Hematopoietic multipotent progenitor cell treated with erythropoietin and hydrocortisone succinate and interleukin-3 and kit ligand, for 4 days (in vitro differentiated cells): ENCODE data around the gene FAAH.

Experiments used
- DNase-seq: peaks from one replicate; pipeline ENCODE4 v3.0.0-alpha.2; 2015

The FAAH gene

DNA sequence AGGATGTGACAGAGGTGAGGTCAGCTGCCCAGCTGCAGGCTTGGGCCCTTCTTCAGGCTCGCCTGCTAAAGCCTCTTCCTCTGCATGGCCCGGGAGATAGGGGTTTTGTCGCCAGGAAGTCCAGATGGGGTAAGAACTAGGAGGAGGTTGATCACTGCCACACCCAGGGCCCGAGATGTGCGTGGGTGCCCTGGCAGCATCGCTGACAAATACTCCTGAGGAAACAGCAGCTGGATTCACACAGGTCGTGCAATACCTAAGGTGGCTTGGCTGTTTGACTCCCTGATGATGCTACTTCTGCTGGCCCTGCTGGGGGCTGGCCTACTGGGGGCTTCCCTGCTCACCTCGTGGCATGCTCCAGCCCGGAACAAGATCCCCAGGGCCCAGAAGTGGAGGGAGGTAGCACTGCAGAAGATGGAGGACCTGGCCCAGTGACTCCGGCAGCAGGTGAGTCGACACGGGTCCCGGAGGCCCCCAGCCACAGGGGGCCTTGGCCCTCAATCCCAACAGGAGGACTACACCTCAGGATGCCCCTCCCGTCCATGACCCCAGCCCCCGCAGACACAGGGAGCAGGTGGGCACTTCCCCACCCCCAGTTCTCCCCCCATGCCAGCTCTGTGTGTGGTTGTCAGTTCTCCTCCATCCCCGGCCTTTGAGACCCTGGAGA lies 29.6 kb downstream of the FAAH start:
- no peak for DNase-seq

DNA sequence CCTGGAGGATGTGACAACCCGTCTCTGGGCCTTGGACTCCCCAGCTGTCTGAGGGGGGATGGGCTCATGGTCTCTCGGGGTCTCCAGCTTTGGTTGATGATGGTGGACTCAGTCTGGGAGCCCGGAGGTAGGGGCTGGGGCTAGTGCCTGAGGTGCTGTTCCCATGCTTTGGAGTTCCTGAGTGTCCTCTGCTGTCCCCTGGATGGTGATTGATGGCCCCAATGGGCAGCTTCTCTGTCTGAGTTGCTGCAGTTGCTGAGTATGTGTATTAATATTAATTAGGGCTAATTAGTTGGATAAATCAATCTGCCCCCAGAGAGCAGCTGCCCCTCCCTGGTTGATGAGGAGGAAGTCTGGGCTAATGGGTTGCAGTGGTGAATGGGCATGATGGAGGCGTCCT lies 30.6 kb downstream of the FAAH start:
- DNase-seq, result no peak

DNA sequence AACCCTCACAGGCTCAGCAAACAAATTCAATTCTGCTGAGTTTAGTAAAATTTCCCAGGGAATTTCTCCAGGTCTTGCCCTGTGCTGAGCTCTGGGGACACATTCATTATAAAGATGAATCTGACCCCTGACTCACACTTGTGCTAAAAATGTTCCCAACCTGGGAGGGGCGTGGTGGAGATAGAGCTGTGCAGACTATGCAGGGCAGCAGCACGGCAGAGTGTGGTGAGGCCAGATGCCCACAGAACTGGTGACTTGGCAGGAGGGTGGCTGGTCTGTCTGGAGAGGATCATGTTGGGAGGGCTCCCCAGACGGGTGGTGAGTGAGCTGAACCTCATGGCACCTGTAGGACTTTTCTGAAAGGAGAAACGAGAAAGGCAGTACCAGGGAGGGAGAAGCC lies 31.6 kb downstream of the FAAH start:
- no peak for DNase-seq

GRCh38 chr1:46427541-46427940 lies 33.4 kb downstream of the FAAH start:
- no peak for DNase-seq

- no peak for DNase-seq
Observed at GRCh38 chr1:46429436-46429835, 35.3 kb downstream of the FAAH start.

DNA sequence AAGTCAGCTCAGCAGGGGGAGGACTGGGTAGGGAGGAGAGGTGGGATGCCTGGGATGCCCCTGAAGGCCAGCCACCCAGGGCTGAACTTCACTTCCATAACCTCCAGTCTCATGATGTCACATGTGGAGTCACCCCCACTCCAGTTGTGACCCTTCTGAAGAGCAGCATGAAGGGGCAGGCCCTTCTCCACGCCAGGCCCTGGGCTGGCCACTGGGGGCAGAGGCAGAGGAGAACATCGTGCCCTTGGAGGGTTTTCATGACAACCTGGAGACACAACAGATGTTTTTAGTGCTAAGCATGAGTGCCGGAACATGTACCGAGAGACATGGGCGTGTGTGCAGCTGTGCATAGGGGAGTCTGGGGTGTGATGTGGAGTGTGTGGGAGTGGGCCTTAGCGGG lies 37.6 kb downstream of the FAAH start:
- no peak for DNase-seq

DNA sequence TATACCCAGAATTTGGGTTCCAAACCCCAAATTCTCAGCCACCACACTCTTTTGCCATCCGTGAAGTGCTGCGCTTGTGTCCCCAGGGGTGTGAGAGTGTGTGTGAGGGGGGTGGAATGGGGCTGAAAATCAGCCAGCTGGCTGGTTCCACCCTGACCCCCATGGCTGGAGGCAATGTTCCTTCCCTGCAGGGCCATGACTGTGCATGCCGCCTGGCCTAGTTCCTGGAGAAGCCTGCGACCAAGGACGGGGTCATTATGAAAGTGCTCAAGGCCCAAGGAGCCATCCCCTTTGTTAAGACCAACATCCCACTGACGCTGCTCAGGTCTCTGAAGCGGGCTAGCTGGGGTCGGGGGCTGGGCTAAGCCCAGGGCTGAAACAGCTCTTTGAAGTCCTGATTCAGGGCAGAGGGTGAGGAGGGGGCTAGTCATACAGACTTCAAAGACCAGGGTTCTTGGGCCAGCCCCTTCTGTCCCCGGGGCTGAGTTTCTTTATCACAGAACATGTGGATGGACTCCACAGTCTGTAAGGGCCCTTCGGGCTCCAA lies 38.7 kb downstream of the FAAH start:
- no peak for DNase-seq

DNA sequence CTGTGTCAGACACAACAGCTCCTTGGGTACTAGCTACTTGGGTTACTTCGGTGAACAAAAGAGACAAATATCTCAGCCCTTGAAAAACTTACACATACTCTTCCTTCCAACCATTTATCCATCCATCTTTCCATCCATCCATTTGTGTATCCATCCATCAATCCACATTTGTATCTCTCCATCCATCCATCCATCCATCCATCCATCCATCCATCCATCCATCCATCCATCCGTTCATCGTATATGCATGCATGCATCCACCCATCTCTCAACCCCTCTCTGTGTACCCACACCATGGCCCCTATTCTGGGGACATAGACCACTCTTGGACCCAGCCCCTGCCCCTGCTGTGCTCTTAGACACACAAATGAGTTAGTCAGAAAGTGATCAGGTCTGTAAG lies 40.2 kb downstream of the FAAH start:
- DNase-seq, result no peak

GRCh38 chr1:46436844-46437243 lies 42.7 kb downstream of the FAAH start:
- no peak for DNase-seq

DNA sequence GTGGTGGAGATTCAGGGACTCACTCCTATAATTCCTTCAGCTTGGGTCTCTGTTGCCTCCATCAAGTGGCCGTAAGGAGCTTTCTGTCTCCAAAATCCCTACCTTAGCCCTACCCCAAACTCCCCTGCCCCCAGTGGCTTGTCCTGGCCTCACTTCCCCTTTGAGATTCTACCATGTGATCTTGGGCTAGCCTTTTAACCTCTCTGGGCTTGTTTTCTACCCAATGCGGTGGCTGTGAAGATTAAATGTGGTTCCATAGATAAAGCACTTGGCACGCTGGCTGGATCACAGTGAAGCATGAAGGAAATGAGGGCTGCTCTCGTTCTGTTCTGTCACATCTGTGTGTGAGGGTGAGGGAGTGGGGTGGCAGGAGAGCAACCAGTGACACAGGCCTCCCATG lies 43.6 kb downstream of the FAAH start:
- DNase-seq, result peak; percentile 98

DNA sequence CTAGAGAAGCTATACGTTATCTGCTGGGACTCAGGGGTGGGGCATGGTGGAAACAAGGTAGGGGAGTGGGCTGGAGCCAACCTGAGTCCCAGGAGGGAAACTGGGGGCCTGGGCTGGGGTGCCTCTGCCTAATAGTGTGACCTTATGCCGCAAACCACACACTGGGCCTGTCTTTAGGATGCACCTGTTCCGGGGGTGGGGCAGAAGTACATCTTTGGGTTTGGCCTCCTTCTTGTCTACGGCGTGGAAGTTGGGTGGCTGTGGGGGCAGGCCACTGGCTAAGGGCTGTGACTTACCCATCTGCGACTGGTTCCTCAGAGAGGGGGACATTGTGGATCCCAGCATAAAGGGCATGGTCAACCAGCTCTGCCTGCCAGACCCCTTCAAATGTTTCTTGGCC lies 44.2 kb downstream of the FAAH start:
- peak; percentile 38 for DNase-seq

DNA sequence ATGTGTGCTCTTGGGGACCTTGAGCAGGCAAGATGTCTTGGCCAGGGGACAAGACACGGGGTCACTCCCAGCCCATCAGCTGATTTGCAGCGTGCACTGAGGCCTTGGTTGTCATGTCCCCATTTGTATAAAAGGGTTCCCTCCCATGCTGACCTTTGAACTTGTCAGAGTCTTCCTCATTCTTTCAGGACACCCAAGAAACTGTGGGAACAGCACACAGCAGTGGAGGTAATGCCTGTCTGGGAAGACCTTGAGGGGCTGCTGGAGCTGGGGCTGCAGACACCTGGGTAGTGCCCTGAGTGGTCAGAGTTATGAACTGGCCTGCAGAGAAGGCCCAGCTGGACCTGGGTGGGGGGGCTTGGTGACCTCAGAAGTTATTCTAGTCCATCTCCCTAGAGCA lies 46.4 kb downstream of the FAAH start:
- no peak for DNase-seq

DNA sequence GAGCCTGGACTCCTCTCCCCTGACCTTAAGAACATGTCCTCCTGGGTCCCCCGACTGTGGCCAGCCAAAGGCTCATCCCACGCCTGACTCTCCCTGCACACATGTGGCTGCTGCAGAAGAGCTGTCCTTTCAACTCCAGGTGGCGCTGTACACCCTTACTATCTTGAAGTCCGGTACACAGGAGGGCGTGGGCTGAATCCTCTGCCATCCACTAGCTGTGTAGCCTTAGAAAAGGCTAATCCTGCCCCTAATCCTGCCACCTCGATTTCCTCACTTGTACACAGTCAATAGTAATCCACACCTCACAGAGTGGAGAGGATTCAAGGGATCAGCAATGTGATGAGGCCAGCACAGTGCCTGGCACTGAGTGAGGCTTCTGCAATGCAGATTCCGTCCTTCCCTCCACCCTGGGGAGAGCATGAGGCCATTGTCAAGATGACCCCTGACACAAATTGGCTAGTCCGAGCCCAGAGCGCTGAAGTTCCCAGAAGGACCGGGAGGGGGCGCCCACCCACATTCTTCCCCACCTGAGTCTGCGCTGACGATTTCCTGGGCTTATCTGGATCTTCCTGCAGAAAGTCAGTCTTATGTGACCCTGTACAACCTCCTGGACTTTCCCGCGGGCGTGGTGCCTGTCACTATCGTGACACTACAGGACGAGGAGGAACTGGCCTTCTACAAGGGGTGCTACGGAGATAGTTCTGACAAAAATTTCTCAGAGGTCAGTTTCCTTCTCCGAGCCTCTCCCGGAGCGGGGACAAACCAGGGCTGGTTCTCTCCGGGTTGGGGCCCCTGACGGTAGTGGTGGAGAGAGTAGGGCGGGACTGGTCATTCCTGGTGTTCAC lies 48.4 kb downstream of the FAAH start:
- DNase-seq, result peak; percentile 94

DNA sequence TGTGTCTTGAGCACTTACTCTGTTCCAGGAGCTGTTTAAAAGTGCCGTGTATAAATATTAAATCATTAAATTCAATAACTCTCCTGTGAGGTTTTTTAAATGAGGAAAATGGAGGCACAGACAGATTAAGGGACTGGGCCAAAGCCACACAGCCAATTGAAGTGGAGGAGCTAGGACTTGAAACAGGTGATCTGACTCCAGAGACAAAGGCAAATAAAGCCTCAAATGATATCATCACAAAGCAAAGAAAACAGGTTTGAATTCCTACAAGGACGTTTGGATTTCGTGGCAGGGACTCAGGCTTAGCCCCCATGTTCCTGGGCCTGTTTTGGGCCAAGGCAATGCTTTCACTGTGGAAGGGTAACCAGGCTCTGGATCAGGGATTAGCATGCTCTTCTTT lies 50.3 kb downstream of the FAAH start:
- no peak for DNase-seq

DNA sequence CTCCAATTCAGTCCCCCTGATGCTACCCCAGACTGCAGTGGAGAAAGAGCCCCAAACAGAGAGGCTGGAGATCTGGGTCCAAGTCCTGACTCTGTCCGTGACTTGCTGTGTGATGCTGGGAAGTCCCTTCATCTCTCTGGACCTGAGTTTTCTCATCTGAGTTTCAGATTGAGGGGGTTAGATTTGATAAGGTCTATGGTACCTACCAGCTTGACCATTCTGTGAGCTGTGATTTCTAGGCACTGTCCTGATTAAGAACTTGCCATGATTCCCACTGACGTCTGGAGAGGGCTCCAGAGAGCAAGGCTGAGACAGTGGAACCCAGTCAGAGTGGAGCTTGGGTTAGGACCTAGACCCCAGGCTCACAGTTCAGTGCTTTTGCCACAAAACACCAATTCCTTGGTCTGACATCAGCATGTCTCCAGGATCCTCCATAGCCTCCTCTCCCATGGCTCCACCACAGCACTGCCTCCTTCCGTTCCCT lies 51.7 kb downstream of the FAAH start:
- no peak for DNase-seq

DNA sequence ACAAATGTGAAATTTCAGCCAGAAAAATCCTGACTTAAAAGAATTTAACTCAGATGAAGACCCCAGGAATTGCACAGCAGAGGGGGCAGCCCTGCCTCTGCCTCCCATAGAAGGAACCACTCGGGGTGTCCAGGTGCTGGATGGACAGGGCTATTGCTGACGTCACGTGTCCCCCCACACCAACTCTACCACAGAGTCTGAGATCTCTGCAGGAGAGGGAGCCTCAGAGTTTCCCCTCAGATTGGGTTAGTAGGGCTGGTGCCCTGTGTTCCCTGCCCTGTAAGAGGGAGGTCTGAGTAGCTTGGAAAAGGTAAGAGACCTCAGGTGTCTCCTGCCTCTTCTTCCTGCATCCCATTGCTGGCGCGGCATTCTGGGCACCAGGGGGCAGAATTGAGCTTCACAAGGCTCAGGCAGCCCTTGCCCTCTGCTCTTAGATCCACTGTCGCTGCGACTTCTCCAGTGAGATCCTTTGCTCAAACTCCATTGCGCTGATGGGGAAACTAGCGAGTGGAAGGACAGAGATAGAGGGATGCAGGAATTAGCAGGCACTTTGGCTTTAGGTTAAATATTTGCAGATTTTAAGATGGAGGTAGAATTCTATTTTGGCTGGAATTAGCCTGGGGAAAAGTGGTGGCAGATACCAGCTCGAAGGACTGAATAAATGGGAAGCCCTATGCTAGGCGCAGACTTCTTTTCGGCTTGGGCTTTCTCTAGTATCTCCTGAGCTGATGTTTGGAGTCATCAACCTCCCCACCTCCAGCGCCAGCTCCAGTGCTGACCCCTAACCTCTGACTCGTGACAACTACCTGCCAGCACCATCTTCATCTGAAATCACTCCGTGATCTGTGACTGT lies 52.8 kb downstream of the FAAH start:
- DNase-seq, result peak; percentile 90

DNA sequence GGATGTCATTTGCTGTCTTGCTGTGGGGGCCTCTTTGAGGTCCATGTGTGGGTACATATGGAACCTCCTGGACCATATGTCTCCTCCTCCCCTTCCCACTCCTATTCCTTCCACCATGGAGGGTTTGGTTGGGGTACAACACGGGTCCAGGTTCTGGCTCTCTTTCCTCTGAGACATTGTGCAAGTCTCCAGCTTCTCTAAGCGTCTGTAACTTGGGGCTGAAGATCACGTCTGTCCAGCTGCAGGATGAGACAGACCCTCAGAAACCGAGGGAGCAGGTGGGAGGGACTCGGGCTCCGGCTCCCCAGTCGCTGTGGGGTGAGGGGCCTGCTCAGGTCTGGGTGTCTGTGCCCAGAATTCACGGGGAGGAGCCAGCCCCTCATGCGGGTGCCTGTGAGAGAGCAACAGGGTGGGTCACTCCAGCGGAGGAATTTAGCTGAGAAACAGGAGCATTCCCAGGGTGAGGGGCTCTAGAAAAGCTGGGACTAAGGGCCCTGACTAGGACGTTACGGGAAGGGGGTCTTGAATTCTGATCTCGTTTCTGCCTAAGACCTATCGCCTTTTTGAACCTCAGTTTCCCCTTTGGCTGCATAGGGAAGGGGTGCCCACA lies 53.5 kb downstream of the FAAH start:
- no peak for DNase-seq

- DNase-seq, result no peak
Observed at GRCh38 chr1:46448109-46448911, 54.2 kb downstream of the FAAH start.

DNA sequence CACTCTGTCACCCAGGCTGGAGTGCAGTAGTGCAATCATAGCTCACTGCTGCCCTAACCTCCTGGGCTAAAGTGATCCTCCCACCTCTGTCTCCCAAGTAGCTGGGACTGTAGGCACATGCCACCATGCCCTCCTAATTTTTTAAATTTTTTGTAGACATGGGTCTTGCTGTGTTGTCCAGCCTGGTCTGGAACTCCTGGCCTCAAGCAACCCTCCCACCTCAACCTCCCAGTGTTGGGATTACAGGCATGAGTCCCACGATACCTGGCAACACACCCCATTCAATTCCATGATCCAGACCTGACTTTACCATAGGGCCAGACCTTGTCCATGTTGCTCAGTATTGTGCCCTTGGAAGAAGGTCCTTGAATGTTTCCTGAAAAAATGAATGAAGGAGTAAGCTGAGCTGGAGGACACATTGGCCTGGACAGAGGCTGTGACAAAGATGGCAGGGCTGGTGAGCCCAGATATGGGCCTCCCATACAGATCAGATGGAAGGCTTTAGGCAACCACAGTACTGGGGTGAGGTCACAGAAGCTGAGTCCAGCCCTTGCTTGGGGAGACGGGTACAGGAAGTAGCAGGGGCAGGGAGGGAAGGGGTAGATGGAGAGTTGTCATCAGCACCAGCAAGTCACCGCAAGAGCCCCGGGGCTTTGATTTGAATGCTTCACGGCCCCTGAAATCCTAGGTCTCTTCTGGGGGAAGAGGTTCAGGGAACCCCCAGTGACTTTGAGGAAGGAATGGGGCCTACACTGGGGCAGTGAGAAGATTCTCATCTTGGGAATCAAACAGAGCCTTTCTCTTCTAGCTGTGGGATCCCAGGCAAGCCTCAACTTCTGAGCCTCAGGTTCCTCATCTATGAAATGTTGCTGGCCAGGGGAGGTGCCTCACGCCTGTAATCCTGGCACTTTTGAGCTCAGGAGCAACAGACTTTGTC lies 55.4 kb downstream of the FAAH start:
- peak; percentile 71 for DNase-seq

DNA sequence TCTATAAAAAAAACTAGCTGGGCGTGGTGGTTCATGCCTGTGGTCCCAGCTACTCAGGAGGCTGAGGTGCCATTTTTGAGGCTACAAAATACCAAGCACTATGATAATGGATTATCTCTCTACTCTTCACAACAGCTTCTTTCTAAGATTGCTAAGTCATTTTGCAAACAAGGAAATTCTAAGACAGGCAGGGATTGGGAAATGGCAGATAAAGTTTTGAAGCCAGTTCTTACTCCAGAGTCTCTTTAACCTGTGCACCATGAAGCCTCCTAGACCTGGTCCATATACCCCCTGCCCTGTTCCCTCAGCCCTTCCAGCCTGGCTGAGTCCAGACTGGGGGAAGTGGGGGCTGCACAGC lies 56.0 kb downstream of the FAAH start:
- no peak for DNase-seq
